Breast epithelium (tissue), 3 donors: Measurements from ENCODE around the gene FRMD4A.

Experiments
- CTCF ChIP-seq, 3 donors: fragments of 450-650 bp; IDR thresholded peaks; one replicate each; pipeline ENCODE4 v1.5.1; 2016 to 2017; ENCODE audit warnings: antibody characterized with exemption in 3 of 3, mild to moderate bottlenecking in 3 of 3, moderate library complexity in 3 of 3
- POLR2A ChIP-seq: fragments of 450-650 bp; IDR thresholded peaks from one replicate; pipeline ENCODE4 v1.6.1; 2016; ENCODE audit warnings: antibody characterized with exemption, mild to moderate bottlenecking, moderate library complexity
- POLR2AphosphoS5 ChIP-seq, 3 donors: sonication (generic); formaldehyde crosslinking; IDR thresholded peaks; one replicate each; pipeline ENCODE4 v1.6.1; 2017; ENCODE audit warnings: antibody characterized with exemption in 3 of 3

- no peak for TF ChIP-seq CTCF (IDR thresholded peaks at IDR 0.05)
- TF ChIP-seq POLR2A: no peak
- TF ChIP-seq POLR2AphosphoS5 (IDR thresholded peaks at IDR 0.05): no peak
Observed at GRCh38 chr10:13732465-13732881, 598.3 kb downstream of the FRMD4A start.
